ENCODE data around the gene GALNT12. TPM values are rescaled to one million over a fixed set of nuclear protein-coding genes. Genes with fewer than 3 reads are reported as not detected.

The GALNT12 gene
- total RNA-seq, 6 experiments from 2014 or later: 0.07 to 0.32 (median 0.15) TPM; not detected in 2

GRCh38 chr9:98807814-98808195 is 335 bp downstream of the GALNT12 start:
- DNase-seq: no peak
- Mint-ChIP-seq H3K9me3 (peaks cover 3% of the 10 kb centered on the region; the same call in 1 of the 2 replicates), H3K4me3 (peak overlapping the region; percentile 80), H3K27ac (no peak overlapping the region), H3K27me3 (ENCODE audit: insufficient read depth) (peaks cover 53% of the 10 kb centered on the region), H3K4me1 (ENCODE audit: low read depth) (peaks cover 26% of the 10 kb centered on the region), H3K36me3 (ENCODE audit: low read depth) (peaks cover under 1% of the 10 kb centered on the region)
- no peak for TF ChIP-seq CTCF (IDR thresholded peaks at IDR 0.05)

- Mint-ChIP-seq H3K36me3 (ENCODE audit: low read depth) (peaks cover 5% of the 10 kb centered on the region), H3K27ac (no peak overlapping the region), H3K9me3 (peaks cover 7% of the 10 kb centered on the region; the same call in 1 of the 2 replicates), H3K4me1 (ENCODE audit: low read depth) (peaks cover 26% of the 10 kb centered on the region), H3K27me3 (ENCODE audit: insufficient read depth) (peaks cover 53% of the 10 kb centered on the region), H3K4me3 (peak overlapping the region; percentile 80)
- no peak for DNase-seq
- no peak for TF ChIP-seq CTCF (IDR thresholded peaks at IDR 0.05)
These were observed 943 bp downstream of the GALNT12 start for GRCh38 chr9:98808411-98808815.

DNA sequence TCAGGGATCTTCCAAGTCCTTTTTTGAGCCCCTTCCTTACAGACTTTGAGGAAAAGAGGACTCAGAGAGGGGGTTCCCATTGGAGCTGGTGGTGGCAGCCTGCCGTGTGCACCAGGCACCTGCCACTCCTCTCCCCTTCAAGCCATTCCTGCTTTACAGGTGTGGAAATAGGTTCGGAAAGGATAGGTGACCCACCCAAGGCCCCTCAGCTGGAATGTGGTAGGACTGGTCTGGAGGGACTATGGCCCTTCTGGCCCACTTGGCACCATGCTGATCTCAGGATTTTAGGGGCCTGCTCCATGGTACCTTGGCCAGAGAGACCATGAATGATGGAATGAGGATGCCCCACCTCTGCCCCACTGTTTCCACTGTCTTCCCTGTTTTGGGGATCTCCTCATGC is 1.4 kb downstream of the GALNT12 start:
- no peak for DNase-seq
- H3K27me3 Mint-ChIP-seq (ENCODE audit: insufficient read depth): peaks cover 53% of the 10 kb centered on the region
- no peak overlapping the region for H3K27ac Mint-ChIP-seq
- H3K4me3 Mint-ChIP-seq: no peak overlapping the region
- H3K4me1 Mint-ChIP-seq (ENCODE audit: low read depth): peaks cover 26% of the 10 kb centered on the region
- H3K9me3 Mint-ChIP-seq: peaks cover 7% of the 10 kb centered on the region; the same call in 1 of the 2 replicates
- TF ChIP-seq CTCF (IDR thresholded peaks at IDR 0.05): no peak
- H3K36me3 Mint-ChIP-seq (ENCODE audit: low read depth): peaks cover 5% of the 10 kb centered on the region

DNA sequence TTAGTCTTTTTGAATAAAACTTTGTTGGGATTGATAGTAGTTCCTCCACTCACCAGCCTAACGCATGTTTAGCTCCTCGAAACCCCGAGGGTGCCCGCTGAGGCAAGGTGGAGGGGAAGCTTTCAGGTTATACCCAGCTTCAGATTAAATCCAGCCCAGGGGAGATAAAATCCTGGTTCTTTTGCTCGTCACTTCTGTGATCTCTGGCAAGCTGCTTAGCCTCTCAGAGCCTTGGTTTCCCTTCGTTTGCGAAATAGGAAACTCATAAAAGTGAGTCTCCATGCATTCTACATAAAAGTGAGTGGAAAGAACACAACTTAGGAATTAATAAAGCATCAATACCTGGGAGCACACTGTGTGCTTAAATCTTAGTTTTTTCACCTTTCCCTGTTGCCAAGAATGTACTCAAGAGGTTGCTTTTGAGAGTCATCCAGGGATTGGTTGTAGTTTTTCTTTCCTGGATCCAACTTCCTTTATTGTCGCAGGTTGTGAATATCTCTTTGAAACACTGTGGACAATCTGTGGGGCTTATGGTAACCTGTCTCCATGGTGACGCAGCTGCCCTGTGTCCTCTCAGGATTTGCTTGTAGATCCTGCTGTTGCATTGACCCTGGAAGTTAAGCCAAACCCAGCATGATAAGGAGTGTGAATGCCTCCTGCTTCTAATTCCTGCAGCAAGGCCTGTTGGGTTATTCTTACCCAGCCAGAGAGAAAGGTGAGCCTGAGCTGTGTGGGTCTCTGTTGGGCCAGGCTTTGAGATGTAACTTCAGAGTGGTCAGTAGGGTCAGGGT is 2.0 kb downstream of the GALNT12 start:
- DNase-seq: no peak
- no peak overlapping the region for H3K27ac Mint-ChIP-seq

GRCh38 chr9:98810102-98810842 is 2.8 kb downstream of the GALNT12 start:
- Mint-ChIP-seq H3K4me3 (no peak overlapping the region), H3K9me3 (peaks cover 7% of the 10 kb centered on the region; the same call in 1 of the 2 replicates), H3K4me1 (ENCODE audit: low read depth) (peaks cover 26% of the 10 kb centered on the region), H3K36me3 (ENCODE audit: low read depth) (peaks cover 5% of the 10 kb centered on the region), H3K27me3 (ENCODE audit: insufficient read depth) (peaks cover 54% of the 10 kb centered on the region), H3K27ac (no peak overlapping the region)
- DNase-seq: no peak
- no peak for TF ChIP-seq CTCF (IDR thresholded peaks at IDR 0.05)

More for the DNA sequence above, 2.0 kb downstream of the GALNT12 start:
- peaks cover 59% of the 10 kb centered on the region for H3K27me3 Mint-ChIP-seq (ENCODE audit: insufficient read depth)
- no peak for TF ChIP-seq CTCF (IDR thresholded peaks at IDR 0.05)
- H3K4me3 Mint-ChIP-seq: no peak overlapping the region
- peaks cover 26% of the 10 kb centered on the region for H3K4me1 Mint-ChIP-seq (ENCODE audit: low read depth)
- H3K36me3 Mint-ChIP-seq (ENCODE audit: low read depth): peaks cover 5% of the 10 kb centered on the region
- peaks cover 7% of the 10 kb centered on the region; the same call in 1 of the 2 replicates for H3K9me3 Mint-ChIP-seq
